ENCODE data around the gene MCAT.

DNA sequence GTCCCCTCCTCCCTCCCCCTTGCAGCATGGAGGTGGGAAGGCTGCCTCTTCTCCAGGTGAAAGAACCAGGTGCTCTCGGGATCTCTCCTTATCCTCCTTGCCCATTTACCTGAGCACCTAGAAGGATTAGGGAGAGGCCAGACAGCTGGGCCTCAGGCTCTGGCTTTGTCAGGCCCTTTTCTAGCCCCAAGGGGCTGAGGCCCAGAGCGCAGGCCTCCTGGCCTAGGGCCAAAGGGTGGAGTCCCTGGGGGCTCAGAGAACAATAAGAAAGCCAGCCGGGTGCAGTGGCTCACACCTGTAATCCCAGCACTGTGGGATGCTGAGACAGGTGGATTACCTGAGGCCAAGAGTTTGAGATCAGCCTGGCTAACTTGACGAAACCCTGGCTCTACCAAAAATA is 48.6 kb downstream of the MCAT start:
- TF ChIP-seq, protein P1, sequence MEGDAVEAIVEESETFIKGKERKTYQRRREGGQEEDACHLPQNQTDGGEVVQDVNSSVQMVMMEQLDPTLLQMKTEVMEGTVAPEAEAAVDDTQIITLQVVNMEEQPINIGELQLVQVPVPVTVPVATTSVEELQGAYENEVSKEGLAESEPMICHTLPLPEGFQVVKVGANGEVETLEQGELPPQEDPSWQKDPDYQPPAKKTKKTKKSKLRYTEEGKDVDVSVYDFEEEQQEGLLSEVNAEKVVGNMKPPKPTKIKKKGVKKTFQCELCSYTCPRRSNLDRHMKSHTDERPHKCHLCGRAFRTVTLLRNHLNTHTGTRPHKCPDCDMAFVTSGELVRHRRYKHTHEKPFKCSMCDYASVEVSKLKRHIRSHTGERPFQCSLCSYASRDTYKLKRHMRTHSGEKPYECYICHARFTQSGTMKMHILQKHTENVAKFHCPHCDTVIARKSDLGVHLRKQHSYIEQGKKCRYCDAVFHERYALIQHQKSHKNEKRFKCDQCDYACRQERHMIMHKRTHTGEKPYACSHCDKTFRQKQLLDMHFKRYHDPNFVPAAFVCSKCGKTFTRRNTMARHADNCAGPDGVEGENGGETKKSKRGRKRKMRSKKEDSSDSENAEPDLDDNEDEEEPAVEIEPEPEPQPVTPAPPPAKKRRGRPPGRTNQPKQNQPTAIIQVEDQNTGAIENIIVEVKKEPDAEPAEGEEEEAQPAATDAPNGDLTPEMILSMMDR (optimal IDR thresholded peaks at IDR 0.05 in 1 of 3, IDR thresholded peaks at IDR 0.05 in 1 of 3, conservative IDR thresholded peaks at IDR 0.05 in 1 of 3; ENCODE audit: extremely low read depth in 1 of 3, insufficient read depth in 2 of 3, low read length in 3 of 3) = no peak
- no peak for TF ChIP-seq EZH2 (IDR thresholded peaks at IDR 0.05; ENCODE audit: low read length)
